ENCODE measurements around the gene TRIM29.

- TF ChIP-seq CTCF (IDR thresholded peaks at IDR 0.05): no peak
- no peak for TF ChIP-seq POLR2A (IDR thresholded peaks at IDR 0.05)
- TF ChIP-seq POLR2AphosphoS5 (IDR thresholded peaks at IDR 0.05; ENCODE audit: insufficient read depth in 1 of 2, low read depth in 1 of 2): no peak
These were observed 40.7 kb upstream of the TRIM29 start for GRCh38 chr11:120178561-120179056.
